ENCODE data around the gene SMAD7.

The SMAD7 gene

DNA sequence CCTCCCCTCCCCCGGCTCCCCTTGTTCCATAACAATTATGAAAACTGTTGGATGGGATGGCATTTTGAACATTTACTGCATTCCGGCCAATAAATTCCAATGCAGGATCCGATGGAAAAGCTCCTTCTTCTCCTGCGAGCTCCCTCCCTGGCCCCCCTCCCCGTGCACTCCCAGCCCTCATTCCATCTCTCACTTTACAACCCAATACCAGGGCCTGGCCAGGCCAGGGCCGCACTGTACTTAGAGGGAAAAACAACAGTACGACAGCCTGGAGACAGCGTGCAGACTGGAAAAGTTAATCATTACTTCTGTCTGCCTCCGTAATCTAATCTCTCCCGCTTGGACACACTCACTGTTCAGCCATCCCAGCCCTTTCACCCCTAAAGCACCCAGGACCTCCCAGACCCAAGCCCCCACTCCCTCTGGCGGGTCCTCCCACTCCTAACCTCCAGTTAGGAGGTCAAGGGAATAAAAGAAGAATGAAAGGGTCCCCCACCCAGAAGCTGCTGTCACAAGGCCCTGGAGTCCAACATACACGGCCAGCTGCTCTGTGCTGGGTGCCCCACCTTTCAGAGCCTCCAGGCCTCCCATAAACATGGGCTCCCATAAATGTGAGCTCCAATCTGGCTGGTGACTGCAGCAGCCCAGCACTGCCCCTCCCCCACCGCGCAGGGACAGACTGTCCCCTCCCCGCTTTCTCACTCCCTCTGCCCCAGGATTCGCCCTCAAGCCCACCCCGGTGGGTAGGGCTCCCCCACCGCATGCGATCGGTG lies 20.6 kb downstream of the SMAD7 start:
- peak; percentile 63 for DNase-seq (ENCODE audit: low spot score)

DNA sequence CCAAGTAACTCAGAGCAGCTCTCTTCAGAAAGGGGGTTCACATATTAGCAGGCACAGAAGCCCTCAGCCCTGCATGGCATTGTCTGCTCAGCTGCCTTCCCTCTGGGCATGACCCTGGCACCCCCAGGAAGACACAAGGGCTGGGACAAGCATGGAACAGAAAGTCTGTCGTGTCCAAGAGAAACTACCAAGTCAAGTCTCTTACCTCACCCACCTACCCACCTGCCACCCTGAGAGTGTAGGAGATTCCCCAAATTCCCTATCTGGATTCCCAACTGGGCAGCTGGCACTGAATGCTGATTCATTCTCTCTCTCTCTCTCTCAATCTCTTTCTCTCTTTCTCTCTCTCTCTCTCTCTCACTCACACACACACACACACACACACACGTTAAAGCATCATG lies 21.6 kb downstream of the SMAD7 start:
- no peak for DNase-seq (ENCODE audit: low spot score)

DNA sequence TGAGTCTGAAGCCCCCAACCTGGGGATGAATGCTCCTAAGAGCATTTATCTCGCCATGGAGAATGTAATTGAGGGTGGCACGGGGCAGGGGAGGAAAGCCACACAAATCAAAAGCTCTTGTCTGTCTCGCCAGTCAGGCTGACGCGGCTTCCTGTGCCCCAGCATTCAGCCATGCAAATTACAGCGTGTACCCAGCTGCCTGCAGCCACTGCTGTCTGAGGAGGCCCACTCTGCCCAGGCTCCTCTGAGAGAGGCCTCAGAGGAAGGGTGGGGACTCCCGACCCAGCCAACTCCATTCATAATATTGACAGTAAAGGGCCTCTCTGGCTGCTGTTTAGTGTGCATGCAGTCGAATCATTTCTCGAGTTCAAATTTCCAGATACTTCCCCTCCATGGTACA lies 22.0 kb downstream of the SMAD7 start:
- DNase-seq (ENCODE audit: low spot score): peak; percentile 62

DNA sequence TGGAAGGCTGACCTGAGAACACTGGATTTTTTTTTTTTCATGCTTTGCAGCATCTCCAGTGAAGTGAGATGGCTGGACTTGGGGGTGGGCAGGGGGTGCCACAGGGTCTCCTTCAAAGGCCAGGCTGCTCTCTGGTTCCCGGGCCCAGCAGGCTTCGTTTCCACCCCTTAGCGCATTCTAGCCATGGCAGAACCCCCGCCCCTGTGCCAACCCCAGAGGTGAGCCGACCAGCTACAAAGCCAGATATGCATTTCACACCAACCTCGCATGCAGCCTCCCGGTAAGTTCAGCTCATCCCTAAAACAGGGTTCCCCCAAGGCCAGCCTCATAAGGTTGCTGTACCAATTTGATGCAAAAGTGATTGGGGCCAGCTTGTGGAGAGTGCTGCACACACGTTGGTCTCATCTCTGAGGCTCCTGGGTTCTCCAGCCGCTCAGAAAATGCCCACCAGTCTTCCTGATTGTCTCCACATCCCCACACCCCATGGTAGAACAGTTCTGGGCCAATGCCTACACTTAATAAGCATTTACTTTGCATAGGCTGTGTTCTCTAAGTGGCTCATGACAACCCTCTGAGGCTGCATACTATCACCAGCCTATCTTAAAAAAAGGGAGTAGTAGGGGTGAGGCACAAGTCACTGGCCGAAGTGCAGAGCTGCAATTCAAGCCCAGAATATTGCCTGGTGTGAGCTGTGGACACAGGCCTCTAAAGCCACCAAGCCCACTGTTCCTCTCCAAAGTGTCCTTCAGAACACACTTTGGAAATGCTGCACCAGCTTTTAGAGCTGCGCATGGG lies 23.3 kb downstream of the SMAD7 start:
- DNase-seq (ENCODE audit: low spot score): no peak

DNA sequence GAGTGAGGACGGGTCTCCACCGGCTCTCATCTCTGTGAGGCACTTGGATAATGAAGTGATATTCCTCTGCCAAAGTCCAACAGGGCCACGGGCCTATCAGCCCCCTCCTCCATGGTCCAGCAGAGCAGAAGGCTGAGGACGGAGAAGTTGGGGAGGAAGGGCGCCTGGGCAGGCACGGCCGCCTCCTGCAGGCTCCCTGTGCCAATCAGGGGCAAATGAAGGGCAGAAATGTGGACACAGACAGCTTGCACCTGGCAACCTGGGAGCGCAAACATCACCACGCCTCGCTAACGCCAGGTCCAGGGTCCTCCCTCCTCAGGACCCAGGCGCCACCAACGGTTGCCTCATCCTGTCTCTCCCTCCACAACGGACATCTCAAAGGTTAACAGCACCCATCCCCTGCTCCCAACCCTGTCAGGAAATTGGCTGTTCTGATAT lies 24.3 kb downstream of the SMAD7 start:
- DNase-seq (ENCODE audit: low spot score): no peak

DNA sequence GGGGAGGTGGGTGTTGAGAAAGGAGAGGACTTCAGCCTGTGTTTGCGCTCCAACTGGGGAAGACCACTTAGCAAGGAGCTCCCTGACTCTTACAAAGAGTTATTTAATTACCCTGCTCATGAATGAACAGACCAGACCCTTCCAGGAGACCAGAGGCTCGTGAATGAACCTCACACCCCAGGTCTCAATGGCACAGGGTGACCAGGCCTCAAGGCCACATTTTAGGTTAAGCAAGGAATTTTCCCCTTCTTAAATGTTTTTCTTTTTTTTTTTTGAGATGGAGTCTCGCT lies 25.3 kb downstream of the SMAD7 start:
- DNase-seq (ENCODE audit: low spot score): no peak

DNA sequence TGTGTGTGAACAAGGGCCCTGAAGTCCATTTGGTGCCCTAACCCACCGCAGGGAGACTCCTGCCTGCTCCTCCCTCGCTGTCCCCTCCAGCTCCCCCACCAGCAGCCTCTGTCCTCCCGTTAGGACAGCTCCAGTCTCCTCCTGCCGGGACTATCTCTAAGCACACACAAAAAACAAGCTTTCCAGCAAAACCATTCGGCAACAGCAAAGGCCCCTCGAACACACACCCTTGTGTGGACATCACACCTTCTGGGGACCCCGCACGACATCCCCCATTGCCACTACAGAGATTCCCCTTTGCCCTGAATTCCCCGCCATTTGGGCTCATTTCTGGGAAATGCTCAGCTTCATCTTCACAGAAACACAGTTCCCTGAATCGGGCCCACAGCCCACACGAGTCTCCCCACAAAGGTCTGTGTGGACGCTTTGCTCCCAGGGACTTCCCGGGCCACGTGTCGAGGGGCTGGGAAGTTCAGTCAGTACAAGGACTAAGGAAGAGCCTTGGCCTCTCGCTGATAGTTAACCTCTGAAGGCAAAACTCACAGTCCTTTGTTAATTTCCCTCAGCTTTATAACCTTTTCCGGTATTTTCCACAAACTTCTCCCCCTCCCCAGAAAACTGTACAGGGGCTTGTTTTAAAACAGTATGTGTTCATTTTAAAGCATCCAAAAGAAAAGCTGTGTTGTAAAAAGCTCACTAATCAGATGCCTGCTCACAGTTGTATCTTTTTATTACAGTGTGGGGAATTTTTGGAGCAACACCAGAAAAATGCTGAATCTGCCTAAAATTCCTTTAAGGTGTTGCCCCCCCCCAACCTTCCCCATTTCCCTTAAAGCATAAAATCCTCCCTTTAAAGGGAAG lies 25.9 kb downstream of the SMAD7 start:
- DNase-seq (ENCODE audit: low spot score): no peak

DNA sequence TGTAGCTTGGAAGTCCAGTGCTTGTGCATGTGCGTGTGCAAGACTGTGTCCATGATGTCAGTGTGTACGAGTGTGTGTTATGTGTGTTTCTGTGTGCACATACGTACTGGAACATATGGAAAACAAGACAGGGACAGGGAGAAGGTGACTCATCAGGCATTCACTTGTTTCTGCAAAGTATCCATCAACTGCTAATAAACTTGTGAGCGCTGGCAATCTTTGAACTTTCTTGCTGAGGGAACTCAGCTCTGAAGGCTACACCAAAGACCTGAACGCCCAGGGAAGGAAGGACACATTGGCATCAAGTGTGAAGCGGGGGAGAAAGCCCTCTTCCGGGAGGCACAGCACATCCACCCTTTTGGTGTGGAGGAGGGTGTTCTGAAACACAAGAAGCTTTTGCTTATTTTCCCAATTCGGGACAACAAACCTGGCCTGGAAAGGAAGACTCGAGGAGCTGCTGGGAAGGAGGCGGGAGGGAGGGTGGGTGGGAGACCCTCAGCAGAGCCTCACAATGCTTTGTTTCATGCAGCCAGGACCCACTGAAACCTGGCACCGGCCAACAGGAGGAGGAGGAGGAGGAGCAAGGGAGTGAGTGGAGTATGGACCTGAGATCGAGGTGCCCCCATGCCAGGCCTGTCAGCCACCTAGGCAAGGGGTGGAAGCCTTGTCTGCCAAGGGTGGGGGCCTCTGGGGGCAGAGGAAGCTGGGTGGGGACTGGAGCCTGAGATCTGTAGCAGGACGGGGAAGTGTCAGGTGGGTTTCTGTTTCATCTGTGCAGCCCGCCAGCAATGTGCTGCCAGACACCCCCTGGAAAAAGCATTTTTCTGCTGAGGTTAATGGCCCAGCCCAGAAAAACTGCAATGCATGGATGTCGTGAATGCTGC lies 26.8 kb downstream of the SMAD7 start:
- peak; percentile 53 for DNase-seq (ENCODE audit: low spot score)

DNA sequence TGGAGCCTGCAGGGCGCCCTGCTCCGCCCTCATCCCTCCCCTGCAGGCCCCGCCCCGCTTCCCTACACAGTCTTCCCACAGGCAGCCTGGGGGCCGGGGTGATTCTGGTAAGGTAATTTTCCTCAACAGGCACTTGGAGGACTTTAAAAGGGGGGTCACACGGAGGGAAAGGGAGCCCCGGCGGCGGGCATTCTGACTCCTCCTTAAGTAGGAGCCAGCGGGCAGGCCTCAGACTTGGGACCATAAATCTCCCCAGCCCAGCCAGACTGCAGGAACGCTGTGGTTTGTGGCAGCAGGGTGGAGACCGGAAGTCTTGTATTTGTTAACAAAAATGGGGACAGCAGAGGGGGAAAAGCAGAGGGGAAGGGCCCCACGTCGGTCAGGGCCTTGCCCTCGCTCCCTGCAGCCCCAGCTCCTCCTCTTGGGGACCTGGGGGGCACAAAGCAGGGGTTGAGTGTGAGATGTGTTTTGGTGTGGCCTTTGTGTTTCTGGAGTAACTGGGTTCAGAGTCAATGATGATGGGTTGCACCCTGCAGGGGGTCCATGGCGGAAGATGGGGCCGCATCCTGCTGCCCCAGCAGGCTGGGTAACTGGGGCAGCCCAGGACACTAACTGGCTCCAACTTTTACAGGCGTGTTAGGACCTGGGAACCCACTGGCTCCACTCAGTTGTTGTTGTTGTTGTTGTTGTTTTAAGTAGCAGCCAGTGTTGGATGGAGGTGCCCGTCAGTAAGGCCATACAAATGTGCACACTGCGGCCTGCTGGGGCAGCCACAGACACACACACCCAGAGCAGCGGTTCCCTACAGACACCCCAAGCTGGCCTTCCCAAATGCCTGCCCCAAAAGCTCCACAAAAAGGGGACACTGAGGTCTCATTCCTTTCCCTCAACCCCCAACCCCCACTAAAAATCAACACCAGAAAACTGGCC lies 27.7 kb downstream of the SMAD7 start:
- DNase-seq (ENCODE audit: low spot score): no peak

DNA sequence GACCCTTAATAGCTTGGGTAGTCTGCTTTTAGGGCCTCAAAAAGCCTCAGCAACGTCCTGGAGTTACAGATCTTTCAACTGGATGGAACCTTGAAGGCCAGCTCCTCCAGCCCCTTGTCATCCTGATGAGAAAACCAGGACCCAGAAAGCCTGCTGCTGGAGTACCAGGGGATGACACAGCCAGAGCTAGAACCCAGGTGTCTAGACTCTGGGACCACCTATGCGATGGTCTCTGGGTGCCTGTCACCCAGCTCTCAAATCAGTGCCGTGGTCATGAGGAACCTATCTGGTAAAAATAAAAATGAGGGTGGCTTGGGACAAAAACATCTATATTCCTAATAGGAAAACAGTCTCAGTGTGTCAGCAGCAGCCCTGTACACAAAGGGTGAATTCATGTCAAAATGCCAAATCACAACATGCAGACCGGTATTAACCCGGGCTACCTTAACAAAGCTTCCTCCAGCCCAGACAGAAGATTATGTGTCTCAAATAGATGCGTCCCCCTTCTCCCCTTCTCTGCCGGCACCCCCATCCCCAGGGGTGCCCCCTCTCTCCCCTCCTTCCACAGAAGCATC lies 28.5 kb downstream of the SMAD7 start:
- DNase-seq (ENCODE audit: low spot score): no peak

DNA sequence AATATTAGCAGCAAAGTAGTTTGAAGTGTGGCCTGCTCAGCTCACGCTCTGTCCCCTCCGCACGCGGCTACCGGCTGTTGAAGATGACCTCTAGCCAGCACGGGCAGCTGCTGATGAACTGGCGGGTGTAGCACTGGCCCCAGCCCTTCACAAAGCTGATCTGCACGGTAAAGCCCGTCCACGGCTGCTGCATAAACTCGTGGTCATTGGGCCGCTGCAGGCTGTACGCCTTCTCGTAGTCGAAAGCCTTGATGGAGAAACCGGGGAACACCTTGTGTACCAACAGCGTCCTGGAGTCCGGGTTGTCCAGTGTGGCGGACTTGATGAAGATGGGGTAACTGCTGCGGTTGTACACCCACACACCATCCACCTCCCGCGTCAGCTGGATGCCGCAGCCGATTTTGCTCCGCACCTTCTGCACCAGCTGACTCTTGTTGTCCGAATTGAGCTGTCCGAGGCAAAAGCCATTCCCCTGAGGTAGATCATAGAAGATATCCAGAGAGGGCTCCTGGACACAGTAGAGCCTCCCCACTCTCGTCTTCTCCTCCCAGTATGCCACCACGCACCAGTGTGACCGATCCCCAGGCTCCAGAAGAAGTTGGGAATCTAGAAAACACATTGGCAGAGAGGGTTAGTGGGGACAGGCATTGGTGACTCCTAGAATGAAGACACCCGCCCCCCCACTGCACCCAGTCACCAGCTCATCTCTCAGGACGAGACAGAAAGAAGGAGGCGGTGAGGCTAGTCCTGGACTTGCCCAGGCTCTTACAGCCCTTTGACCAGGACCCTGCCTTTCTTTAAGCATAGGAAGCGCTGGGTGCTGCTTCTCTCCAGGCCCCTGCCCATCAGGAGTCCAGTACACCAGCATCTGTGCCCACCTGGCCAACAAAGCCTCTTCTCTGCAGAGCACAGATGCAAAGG lies 29.2 kb downstream of the SMAD7 start:
- no peak for DNase-seq (ENCODE audit: low spot score)

DNA sequence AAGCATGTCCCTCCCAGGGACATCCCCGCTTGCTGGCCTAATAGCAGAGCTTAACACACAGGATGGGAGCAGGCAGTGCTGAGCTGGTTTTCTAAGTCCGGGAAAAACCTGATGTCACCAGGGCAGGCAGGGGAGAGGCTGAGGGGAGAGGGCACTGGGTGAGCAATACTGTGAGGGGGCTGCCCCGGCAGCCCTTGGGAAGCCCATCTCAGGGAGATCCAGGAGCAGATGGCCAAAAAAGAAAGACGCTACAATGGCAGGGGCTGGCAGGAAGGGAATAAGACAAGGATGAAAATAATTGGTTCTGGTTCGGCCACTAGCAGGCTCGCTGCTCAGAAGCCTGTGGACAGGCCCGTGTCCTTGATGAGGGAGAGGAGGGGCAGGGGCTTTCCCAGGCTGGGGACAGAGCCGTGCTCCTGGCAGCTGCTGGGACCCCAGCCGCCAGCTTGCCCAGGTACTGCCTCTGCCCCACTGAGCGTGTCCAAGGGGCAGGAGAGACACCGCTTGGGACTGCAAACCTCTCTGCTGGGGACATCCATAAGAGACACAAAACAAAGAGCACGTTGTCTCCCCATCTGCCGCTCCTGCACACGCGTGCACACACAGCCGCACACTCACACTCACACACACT lies 30.2 kb downstream of the SMAD7 start:
- DNase-seq (ENCODE audit: low spot score): no peak

DNA sequence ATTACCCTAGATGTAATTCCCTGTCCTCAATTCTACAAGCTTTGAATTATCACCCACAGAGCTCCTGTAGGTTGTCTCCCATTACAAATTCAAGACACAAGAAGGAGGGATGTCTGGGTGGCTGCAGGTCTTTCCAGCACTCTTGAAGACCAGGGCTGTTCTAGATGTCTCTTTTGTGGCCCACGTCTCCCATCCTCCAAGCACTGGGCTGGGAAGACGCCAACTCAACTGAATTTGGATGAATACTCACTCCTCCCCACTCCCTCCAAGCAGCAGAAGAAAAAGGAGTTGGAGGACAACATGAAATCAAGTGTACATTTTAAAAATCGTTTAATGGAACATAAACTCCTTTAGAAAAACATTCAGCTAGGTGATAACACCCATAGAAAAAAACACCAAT lies 31.2 kb downstream of the SMAD7 start:
- no peak for DNase-seq (ENCODE audit: low spot score)

DNA sequence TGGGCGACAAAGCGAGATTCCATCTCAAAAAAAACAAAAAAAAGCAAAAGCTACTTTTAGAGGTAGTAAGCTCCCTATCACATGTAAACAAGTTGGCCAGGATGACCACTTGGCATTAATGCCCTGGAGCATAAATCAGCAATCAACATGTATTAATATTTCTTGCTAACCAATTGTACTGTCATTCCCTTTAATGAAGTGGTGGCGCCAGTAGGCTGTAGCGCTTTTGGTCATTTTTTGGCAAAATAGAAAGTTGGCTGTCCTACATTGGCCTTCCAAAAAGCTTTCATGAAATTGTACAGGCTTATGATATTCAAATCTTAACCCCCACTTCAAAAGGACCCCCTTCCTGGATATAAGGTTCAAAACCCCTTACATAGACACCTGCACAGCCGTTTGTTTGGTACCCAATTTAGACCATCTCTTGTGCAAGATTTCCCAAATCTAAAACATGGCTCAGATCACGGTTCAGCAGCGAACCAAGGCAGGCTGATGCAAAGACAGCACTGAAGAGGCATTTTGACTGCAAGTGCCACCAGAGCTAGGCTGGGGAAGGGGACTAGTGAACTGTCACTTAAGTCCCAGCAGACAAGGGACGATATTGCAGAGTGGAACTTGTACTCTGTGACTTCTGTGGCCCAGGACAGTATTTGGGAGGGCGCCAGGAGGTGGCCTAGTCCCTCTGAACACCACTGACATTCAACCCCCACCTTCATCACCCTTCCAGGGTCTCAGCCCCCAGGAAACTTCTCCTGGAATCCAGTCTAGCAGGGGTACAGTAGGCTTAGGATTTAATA lies 31.9 kb downstream of the SMAD7 start:
- DNase-seq (ENCODE audit: low spot score): no peak

DNA sequence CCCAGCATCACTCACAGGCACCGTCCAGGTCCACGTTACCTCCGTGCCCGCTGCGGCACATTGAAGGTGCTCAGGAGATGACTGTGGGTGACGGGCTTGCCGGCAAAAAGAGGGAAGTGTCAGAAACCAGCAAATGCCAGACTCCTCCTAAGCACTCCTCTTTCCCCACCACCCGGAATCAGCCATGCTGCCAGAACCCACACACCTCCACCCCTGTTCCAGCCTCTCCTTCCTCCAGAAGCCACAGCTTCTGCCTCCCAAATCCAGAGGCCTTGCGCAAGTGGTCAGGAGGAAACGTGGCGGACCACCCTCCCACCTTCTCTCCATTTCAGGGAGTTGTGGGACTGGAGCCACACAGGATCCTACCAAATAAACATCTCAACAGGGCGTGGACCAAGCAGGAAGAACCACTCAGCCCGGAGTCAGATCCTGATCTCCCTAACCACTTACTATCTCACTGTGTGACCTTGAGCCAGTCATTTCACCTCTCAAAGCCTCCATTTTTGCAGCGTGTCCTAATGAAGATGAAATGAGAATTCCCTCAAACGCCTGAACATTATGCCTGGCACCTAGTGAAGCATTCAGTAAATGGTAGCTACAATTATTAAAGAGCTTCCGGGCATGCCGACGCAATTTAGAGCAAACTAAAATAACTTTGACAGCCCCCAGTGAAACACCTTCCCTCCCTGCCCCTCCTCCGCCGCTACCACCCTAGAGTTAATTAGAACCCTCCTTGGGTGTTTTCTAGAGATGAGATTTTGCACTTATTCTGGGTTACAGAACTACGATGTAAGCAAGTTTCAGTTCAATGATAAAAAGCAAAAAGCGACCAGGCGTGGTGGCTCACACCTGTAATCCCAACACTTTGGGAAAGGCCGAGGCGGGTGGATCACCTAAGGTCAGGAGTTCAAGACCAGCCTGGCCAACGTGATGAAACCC lies 32.9 kb downstream of the SMAD7 start:
- no peak for DNase-seq (ENCODE audit: low spot score)

DNA sequence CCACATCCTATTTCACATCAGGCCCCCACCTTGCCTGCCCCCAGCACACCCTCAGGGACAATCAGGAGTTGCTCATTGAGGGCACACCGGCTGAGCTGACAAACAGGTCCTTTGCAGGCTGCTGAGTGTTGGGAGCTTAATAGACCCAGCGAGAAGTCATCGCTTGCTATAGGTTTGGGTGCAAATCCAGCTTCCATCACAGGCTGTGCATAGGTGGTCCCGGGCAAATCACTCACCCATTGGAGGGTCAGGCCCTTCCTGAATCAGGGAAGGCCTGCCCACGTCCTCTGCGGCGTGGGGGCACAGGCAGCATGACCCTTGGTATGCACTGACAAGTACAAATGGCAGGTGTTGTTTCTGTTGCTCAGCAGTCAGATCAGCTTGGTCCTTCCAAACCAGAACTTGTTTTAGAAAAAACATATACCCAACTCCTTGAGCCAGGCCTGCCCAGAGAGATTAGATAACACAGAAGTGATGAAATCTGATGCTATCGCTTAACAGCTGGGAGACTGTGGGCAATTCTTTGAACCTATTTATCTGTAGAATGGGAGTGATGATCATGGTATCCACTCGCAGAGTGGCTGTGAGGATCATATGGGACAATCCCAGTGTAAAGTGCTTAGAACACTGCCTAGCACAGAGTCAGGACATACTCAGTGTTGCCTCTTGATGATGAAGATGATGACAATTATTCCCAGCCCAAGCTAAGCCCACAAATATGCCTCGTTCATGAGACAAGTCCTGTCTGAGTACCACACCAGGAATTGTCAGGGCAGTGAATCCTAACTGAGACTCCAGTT lies 34.9 kb downstream of the SMAD7 start:
- DNase-seq (ENCODE audit: low spot score): no peak
